GM19324 (cell line): Measurements from ENCODE around the gene ALS2CL.
"Not testable (repeated sequence)": the region's sequence is repeated elsewhere in the genome, so short reads cannot be mapped to it uniquely, and the experiment has no call there.

ENCODE experiments used
- ATAC-seq: cut with Tn5 transposase; IDR thresholded peaks from one replicate; pipeline ENCODE4 v1.9.1; 2021; ENCODE audit warnings: mild to moderate bottlenecking, moderate library complexity; ENCODE audit not compliant: unreplicated experiment, low FRiP score

ALS2CL gene

GRCh38 chr3:46693038-46693891 is at the start of gene ALS2CL:
Gene ALS2CL, minus strand, starts transcription at chr3:46693679. Its CDS starts 4,239 bp downstream, at chr3:46689440.
- ATAC-seq = no peak

- ATAC-seq = no peak
Observed at GRCh38 chr3:46742992-46743585, 49.6 kb upstream of the ALS2CL start.

- not testable (repeated sequence) for ATAC-seq
Observed at GRCh38 chr3:46739565-46739964, 46.1 kb upstream of the ALS2CL start.

GRCh38 chr3:46737329-46737731 is 43.9 kb upstream of the ALS2CL start:
- no peak for ATAC-seq

GRCh38 chr3:46736006-46736872 is 42.8 kb upstream of the ALS2CL start:
- no peak for ATAC-seq

GRCh38 chr3:46734773-46735172 is 41.3 kb upstream of the ALS2CL start:
- ATAC-seq = no peak

- no peak for ATAC-seq
Observed at GRCh38 chr3:46733026-46733800, 39.7 kb upstream of the ALS2CL start.

- ATAC-seq = no peak
Observed at GRCh38 chr3:46731795-46732194, 38.3 kb upstream of the ALS2CL start.

- ATAC-seq = no peak
Observed at GRCh38 chr3:46730819-46731218, 37.3 kb upstream of the ALS2CL start.

- ATAC-seq = no peak
Observed at GRCh38 chr3:46729038-46729437, 35.6 kb upstream of the ALS2CL start.

- no peak for ATAC-seq
Observed at GRCh38 chr3:46725621-46726314, 32.3 kb upstream of the ALS2CL start.

- no peak for ATAC-seq
Observed at GRCh38 chr3:46724424-46724823, 30.9 kb upstream of the ALS2CL start.

GRCh38 chr3:46722443-46722842 is 29.0 kb upstream of the ALS2CL start:
- no peak for ATAC-seq

- ATAC-seq = no peak
Observed at GRCh38 chr3:46721009-46721408, 27.5 kb upstream of the ALS2CL start.

GRCh38 chr3:46719735-46720271 is 26.3 kb upstream of the ALS2CL start:
- ATAC-seq = no peak

GRCh38 chr3:46719044-46719565 is 25.6 kb upstream of the ALS2CL start:
- no peak for ATAC-seq

- no peak for ATAC-seq
Observed at GRCh38 chr3:46717447-46718231, 24.2 kb upstream of the ALS2CL start, which contains the start of gene PRSS50. Gene PRSS50, minus strand, starts transcription at chr3:46717869. Its CDS starts 45 bp downstream, at chr3:46717824.
